Activated CD4-positive, CD25-positive, alpha-beta regulatory T cell treated with anti-CD3 and anti-CD28 coated beads, Interleukin-2, amount 50 U/mL, for 16 hours (primary cell): ENCODE data around the gene FAT2.
"Not testable (repeated sequence)": the region's sequence is repeated elsewhere in the genome, so short reads cannot be mapped to it uniquely, and the experiment has no call there.

Experiments
- DNase-seq: peaks from one replicate; pipeline ENCODE4 v3.0.0-alpha.2; 2020; ENCODE audit warnings: low read depth, low spot score

The FAT2 gene

GRCh38 chr5:151611127-151611775 is 20.1 kb upstream of the FAT2 start:
- DNase-seq = no peak

- DNase-seq = no peak
Measured at GRCh38 chr5:151608522-151608921, 17.4 kb upstream of the FAT2 start.

- DNase-seq = no peak
Measured at GRCh38 chr5:151607304-151607703, 16.2 kb upstream of the FAT2 start.

GRCh38 chr5:151605559-151605958 is 14.4 kb upstream of the FAT2 start:
- DNase-seq = no peak

- DNase-seq = no peak
Measured at GRCh38 chr5:151602806-151603205, 11.7 kb upstream of the FAT2 start.

GRCh38 chr5:151601391-151601790 is 10.3 kb upstream of the FAT2 start:
- DNase-seq = no peak

GRCh38 chr5:151600069-151600665 is 9.0 kb upstream of the FAT2 start:
- DNase-seq = no peak

GRCh38 chr5:151598984-151599383 is 7.9 kb upstream of the FAT2 start:
- no peak for DNase-seq

GRCh38 chr5:151598549-151598948 is 7.4 kb upstream of the FAT2 start:
- DNase-seq = no peak

- DNase-seq = no peak
Measured at GRCh38 chr5:151597749-151598148, 6.6 kb upstream of the FAT2 start.

- DNase-seq = no peak
Measured at GRCh38 chr5:151596828-151597539, 5.9 kb upstream of the FAT2 start.

- DNase-seq = no peak
Measured at GRCh38 chr5:151595411-151595826, 4.3 kb upstream of the FAT2 start.

- DNase-seq = no peak
Measured at GRCh38 chr5:151592855-151593408, 1.8 kb upstream of the FAT2 start.

GRCh38 chr5:151589878-151590570 is 1.1 kb downstream of the FAT2 start:
- DNase-seq = no peak

- DNase-seq = no peak
Measured at GRCh38 chr5:151587796-151588555, 3.2 kb downstream of the FAT2 start.

GRCh38 chr5:151585970-151586369 is 5.2 kb downstream of the FAT2 start:
- no peak for DNase-seq

- DNase-seq = not testable (repeated sequence)
Measured at GRCh38 chr5:151585344-151585743, 5.8 kb downstream of the FAT2 start.

GRCh38 chr5:151584057-151584937 is 6.8 kb downstream of the FAT2 start:
- no peak for DNase-seq

- no peak for DNase-seq
Measured at GRCh38 chr5:151581812-151582583, 9.1 kb downstream of the FAT2 start.

- no peak for DNase-seq
Measured at GRCh38 chr5:151581347-151581746, 9.8 kb downstream of the FAT2 start.
